Gastrocnemius medialis (tissue), 4 donors: ENCODE data around the gene NXN. TPM values are rescaled to one million over a fixed set of nuclear protein-coding genes. Genes with fewer than 3 reads are reported as not detected.

ENCODE experiments used
- ATAC-seq, 2 donors: fragments of 150-250 bp; one replicate each; pipeline ENCODE4 v1.9.1; 2016
- DNase-seq, 2 donors: peaks; one replicate each; pipeline ENCODE4 v3.0.0-alpha.2; 2019
- H3K27ac ChIP-seq, 4 donors: fragments of 200-600 bp; sonication (generic); 1 replicate in 1 of 4; 2 replicates in 3 of 4; pipeline ENCODE4 v1.5.1; 2016 to 2018; ENCODE audit warnings: mild to moderate bottlenecking in 2 of 4, moderate library complexity in 1 of 4
- H3K27me3 ChIP-seq, 3 donors: fragments of 200-600 bp; sonication (generic) in 2 of 3; 1 replicate in 1 of 3; 2 replicates in 2 of 3; pipeline versions ENCODE4 v1.5.1 to v1.6.0; 2016 to 2019; ENCODE audit warnings: mild to moderate bottlenecking in 1 of 3, moderate library complexity in 1 of 3
- H3K36me3 ChIP-seq, 2 donors: fragments of 200-600 bp; sonication (generic) in 1 of 2; one replicate each; pipeline ENCODE4 v1.5.1; 2017 to 2018
- H3K4me1 ChIP-seq, 2 donors: fragments of 200-600 bp; sonication (generic) in 1 of 2; one replicate each; pipeline ENCODE4 v1.5.1; 2016 to 2017; ENCODE audit warnings: mild to moderate bottlenecking in 2 of 2
- H3K4me3 ChIP-seq, 4 donors: fragments of 200-600 bp; sonication (generic) in 3 of 4; 1 replicate in 1 of 4; 2 replicates in 3 of 4; pipeline ENCODE4 v1.5.1; 2016 to 2019; ENCODE audit warnings: mild to moderate bottlenecking in 2 of 4
- H3K9me3 ChIP-seq, 3 donors: fragments of 200-600 bp; sonication (generic) in 2 of 3; 1 replicate in 1 of 3; 2 replicates in 2 of 3; pipeline ENCODE4 v1.5.1; 2016 to 2019
- POLR2A ChIP-seq, 2 donors: fragments of 450-650 bp; IDR thresholded peaks; one replicate each; pipeline ENCODE4 v1.6.1; 2017; ENCODE audit warnings: antibody characterized with exemption in 2 of 2, mild to moderate bottlenecking in 2 of 2, moderate library complexity in 2 of 2
- in situ Hi-C, 4 donors: fragments of 200-750 bp; cut with MboI; loops; one replicate each; pipeline versions ENCODE4 v1.15.0 to v1.8.0; 2017; ENCODE audit warnings: low sequenced_read_pairs in 4 of 4
- intact Hi-C: fragments of 100-400 bp; cut with DNase I; formaldehyde crosslinking; loops from one replicate; pipeline ENCODE4 v1.15.1; 2023; ENCODE audit warnings: low total_unique reads
- total RNA-seq, 4 donors: library from RNA; depleted of rRNA; stranded (reverse); fragments of >200 nt; gene quantifications; one replicate each; pipeline versions ENCODE4 v1.1.0 to v1.2.3, GENCODE V29; 2016
- TF ChIP-seq, protein P1 (sequence below), 5 experiments: fragments of 450-650 bp in 3 of 5; fragments of 200-600 bp in 2 of 5; sonication (generic) in 2 of 5; IDR thresholded peaks in 4 of 5; conservative IDR thresholded peaks in 1 of 5; 1 replicate in 4 of 5; 2 replicates in 1 of 5; pipeline ENCODE4 v1.5.1; 2016 to 2019; ENCODE audit warnings: antibody characterized with exemption in 5 of 5, mild to moderate bottlenecking in 3 of 5, moderate library complexity in 3 of 5

NXN gene
- total RNA-seq, 4 donors from 2014 or later, result 55.6 to 86.4 (median 62.7) TPM

DNA sequence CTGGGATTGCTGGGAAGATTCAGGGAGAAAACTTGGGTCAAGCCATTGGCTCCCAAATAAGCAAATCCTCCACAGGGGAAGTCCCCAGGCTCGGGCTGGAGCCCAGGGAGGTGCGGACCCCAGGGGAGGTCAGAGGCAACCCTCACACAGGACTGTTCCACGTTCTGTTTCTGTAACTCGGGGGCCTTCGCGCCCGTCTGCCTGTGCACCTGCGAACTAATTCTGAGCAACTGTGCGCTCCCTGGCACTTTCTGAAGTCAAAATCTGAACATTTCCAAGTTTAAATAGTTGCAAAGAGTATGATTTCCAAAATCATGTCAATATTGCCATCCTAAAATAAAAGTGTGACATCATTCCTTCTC lies 34.1 kb upstream of the NXN start:
- H3K36me3 ChIP-seq, result peaks cover 0 to 22% of the 10 kb centered on the region in 2 donors
- no peaks in the 10 kb centered on the region for H3K9me3 ChIP-seq
- H3K27ac ChIP-seq, result no peak overlapping the region
- in situ Hi-C loops (no loop called here), intact Hi-C loops (no loop called here)
- no peaks in the 10 kb centered on the region for H3K27me3 ChIP-seq
- DNase-seq (no peak), ATAC-seq (no peak)
- H3K4me3 ChIP-seq, result no peak overlapping the region
- TF ChIP-seq, protein P1, sequence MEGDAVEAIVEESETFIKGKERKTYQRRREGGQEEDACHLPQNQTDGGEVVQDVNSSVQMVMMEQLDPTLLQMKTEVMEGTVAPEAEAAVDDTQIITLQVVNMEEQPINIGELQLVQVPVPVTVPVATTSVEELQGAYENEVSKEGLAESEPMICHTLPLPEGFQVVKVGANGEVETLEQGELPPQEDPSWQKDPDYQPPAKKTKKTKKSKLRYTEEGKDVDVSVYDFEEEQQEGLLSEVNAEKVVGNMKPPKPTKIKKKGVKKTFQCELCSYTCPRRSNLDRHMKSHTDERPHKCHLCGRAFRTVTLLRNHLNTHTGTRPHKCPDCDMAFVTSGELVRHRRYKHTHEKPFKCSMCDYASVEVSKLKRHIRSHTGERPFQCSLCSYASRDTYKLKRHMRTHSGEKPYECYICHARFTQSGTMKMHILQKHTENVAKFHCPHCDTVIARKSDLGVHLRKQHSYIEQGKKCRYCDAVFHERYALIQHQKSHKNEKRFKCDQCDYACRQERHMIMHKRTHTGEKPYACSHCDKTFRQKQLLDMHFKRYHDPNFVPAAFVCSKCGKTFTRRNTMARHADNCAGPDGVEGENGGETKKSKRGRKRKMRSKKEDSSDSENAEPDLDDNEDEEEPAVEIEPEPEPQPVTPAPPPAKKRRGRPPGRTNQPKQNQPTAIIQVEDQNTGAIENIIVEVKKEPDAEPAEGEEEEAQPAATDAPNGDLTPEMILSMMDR (IDR thresholded peaks at IDR 0.05 in 4 of 5, conservative IDR thresholded peaks at IDR 0.05 in 1 of 5), result no peak
- no peak for TF ChIP-seq POLR2A (IDR thresholded peaks at IDR 0.05)
- H3K4me1 ChIP-seq, result peaks cover 0 to under 1% of the 10 kb centered on the region in 2 donors

GRCh38 chr17:1012823-1013728 lies 33.5 kb upstream of the NXN start:
- intact Hi-C loops, result no loop called here
- no peaks in the 10 kb centered on the region for H3K9me3 ChIP-seq
- no peak for ATAC-seq

DNA sequence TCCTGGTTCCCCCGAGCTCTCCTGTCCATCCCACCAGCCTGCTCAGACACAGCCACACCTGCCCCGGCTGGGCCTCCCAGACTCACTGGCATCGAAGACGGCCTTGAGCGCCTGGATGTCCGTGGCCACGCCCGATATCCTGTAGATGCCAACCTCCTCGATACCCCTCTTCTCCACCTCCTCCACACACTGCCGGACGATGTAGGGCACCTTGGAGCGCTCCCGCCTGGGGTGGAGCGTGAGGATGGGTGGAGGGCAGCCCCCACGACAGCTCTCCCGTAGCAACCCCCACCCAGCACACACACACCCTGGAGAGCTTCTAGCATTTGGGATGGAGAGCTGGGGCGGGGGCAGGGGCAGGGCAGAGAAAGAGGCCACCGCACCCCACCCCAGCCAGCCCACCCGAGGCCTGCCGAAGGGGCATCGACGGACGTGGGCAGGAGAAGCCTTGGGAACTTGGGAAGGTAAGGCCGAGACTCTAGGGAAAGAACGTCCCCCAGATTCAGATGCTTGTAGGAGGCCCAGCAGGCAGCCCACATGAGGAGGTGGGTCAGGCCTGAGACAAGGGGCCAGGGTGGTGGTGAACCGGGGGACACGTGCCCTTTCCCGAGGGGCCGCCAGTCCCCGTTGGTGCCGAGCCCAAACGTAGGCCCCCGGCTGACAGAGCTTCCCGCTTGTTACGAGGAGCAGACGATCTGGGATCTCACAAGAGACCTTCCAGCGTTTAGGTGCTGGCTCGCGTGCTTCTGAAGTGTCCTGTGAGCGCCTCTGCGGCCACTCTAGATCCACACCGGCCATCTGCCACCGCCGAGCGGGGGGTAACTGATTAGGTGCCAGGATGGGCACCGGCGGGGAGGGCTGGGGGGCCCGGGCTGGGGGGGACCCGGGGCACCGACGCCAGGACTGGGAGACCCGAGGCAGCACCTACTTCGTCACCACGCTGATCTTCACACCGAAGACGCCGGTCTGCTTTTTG lies 32.5 kb upstream of the NXN start:
- Histone ChIP-seq H3K4me3 (no peak overlapping the region), H3K36me3 (peaks cover 0 to 29% of the 10 kb centered on the region in 2 donors), H3K4me1 (peaks cover 5 to 9% of the 10 kb centered on the region in 2 donors), H3K9me3 (no peaks in the 10 kb centered on the region), H3K27me3 (no peaks in the 10 kb centered on the region), H3K27ac (no peak overlapping the region)
- in situ Hi-C loops, result no loop called here
- DNase-seq (no peak), ATAC-seq (no peak)
- no peak for TF ChIP-seq POLR2A (IDR thresholded peaks at IDR 0.05)
- TF ChIP-seq, protein P1 (IDR thresholded peaks at IDR 0.05 in 4 of 5, conservative IDR thresholded peaks at IDR 0.05 in 1 of 5), result no peak
- intact Hi-C loops, result no loop called here

More at GRCh38 chr17:1012823-1013728, 33.5 kb upstream of the NXN start:
- H3K27ac ChIP-seq, result no peak overlapping the region
- no peaks in the 10 kb centered on the region for H3K27me3 ChIP-seq
- peaks cover 0 to 27% of the 10 kb centered on the region in 2 donors for H3K36me3 ChIP-seq
- no peak overlapping the region for H3K4me3 ChIP-seq
- in situ Hi-C loops, result no loop called here
- peaks cover 0 to 7% of the 10 kb centered on the region in 2 donors for H3K4me1 ChIP-seq
- DNase-seq, result no peak
- TF ChIP-seq, protein P1 (IDR thresholded peaks at IDR 0.05 in 4 of 5, conservative IDR thresholded peaks at IDR 0.05 in 1 of 5), result no peak
- no peak for TF ChIP-seq POLR2A (IDR thresholded peaks at IDR 0.05)

- Histone ChIP-seq H3K4me3 (no peak overlapping the region), H3K36me3 (peaks cover 0 to 29% of the 10 kb centered on the region in 2 donors), H3K4me1 (peaks cover 8 to 13% of the 10 kb centered on the region in 2 donors), H3K27me3 (no peaks in the 10 kb centered on the region), H3K27ac (no peak overlapping the region), H3K9me3 (no peaks in the 10 kb centered on the region)
- TF ChIP-seq, protein P1 (IDR thresholded peaks at IDR 0.05 in 4 of 5, conservative IDR thresholded peaks at IDR 0.05 in 1 of 5), result no peak
- TF ChIP-seq POLR2A (IDR thresholded peaks at IDR 0.05), result no peak
- DNase-seq, result no peak
- in situ Hi-C loops, result no loop called here
- intact Hi-C loops, result no loop called here
- ATAC-seq, result no peak
Observed at GRCh38 chr17:1011138-1011537, 31.6 kb upstream of the NXN start.
